ENCODE results near the gene TTC21A. TPM values are rescaled to one million over a fixed set of nuclear protein-coding genes. Genes with fewer than 3 reads are reported as not detected.

The TTC21A gene
- total RNA-seq, 1 donor from 2014 or later: 7.8 TPM

DNA sequence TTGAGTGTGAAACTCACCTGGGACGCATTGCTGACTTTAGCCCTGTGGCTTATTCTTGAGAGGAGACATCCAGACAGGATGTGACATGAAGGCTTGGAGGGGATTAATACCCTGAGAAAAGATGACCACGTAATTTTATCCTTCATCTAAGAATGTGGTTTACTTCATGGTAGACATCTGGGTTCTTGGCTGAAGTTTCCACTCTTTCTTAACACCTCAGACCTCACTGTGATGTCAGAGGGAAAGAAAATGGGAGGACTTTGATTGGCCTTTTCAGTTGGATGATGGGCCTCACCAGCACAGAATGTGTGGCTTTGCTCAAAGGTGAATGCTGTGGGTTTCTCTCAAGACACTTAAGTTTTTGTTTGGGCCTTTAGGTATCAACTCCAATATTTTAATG is 16.6 kb upstream of the TTC21A start:
- Mint-ChIP-seq H3K27ac (ENCODE audit: unreplicated experiment) (no peak overlapping the region), H3K4me1 (ENCODE audit: low read depth, unreplicated experiment) (no peaks in the 10 kb centered on the region), H3K27me3 (ENCODE audit: unreplicated experiment) (no peaks in the 10 kb centered on the region), H3K9me3 (ENCODE audit: unreplicated experiment) (no peaks in the 10 kb centered on the region), H3K4me3 (ENCODE audit: unreplicated experiment) (no peak overlapping the region), H3K36me3 (ENCODE audit: unreplicated experiment) (peaks cover 5% of the 10 kb centered on the region)
- TF ChIP-seq, protein P1, sequence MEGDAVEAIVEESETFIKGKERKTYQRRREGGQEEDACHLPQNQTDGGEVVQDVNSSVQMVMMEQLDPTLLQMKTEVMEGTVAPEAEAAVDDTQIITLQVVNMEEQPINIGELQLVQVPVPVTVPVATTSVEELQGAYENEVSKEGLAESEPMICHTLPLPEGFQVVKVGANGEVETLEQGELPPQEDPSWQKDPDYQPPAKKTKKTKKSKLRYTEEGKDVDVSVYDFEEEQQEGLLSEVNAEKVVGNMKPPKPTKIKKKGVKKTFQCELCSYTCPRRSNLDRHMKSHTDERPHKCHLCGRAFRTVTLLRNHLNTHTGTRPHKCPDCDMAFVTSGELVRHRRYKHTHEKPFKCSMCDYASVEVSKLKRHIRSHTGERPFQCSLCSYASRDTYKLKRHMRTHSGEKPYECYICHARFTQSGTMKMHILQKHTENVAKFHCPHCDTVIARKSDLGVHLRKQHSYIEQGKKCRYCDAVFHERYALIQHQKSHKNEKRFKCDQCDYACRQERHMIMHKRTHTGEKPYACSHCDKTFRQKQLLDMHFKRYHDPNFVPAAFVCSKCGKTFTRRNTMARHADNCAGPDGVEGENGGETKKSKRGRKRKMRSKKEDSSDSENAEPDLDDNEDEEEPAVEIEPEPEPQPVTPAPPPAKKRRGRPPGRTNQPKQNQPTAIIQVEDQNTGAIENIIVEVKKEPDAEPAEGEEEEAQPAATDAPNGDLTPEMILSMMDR (IDR thresholded peaks at IDR 0.05; ENCODE audit: partially characterized antibody, unreplicated experiment): no peak
- DNase-seq: no peak

DNA sequence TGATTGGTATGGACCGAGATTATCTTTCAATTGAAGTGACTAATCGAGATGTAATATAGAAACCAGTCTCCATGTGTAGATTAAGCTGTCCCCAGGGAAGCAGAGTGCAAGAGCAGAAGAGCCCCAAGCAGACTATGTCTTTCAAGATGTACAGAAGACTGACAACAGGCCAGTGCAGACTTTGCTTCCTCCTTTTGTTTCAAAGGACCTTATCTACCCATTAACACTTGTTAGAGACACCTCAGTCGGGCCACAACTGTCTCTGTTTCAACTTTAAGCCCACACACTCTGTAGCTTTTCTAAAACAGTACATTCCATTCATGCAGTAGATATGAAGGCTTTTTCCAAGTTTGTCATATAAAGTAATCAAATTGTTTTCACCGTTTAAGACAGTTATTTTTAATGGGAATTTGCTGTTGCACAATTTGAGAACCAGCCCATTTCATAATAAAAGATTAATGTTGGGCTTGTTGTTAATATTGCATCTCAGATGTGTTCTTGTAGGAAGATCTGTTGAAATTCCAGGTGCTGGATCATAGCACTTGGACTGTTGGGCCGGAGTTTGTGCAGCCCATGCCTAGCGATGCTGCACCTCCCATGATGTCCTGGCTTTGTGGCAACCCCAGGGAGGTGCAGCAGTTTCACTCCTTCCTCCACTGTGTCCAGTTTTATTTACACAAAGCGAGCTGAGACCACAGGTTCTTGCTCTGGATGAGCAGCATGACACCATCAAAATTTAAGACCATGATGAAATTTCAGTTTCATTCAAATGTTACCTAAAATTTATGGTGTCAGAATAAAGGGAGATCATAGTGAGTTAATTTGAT is 12.4 kb upstream of the TTC21A start:
- Mint-ChIP-seq H3K4me3 (ENCODE audit: unreplicated experiment) (no peak overlapping the region), H3K36me3 (ENCODE audit: unreplicated experiment) (peaks cover 5% of the 10 kb centered on the region), H3K27ac (ENCODE audit: unreplicated experiment) (no peak overlapping the region), H3K27me3 (ENCODE audit: unreplicated experiment) (peaks cover 3% of the 10 kb centered on the region), H3K4me1 (ENCODE audit: low read depth, unreplicated experiment) (no peaks in the 10 kb centered on the region), H3K9me3 (ENCODE audit: unreplicated experiment) (no peaks in the 10 kb centered on the region)
- DNase-seq: no peak
- TF ChIP-seq, protein P1 (IDR thresholded peaks at IDR 0.05; ENCODE audit: partially characterized antibody, unreplicated experiment): no peak

DNA sequence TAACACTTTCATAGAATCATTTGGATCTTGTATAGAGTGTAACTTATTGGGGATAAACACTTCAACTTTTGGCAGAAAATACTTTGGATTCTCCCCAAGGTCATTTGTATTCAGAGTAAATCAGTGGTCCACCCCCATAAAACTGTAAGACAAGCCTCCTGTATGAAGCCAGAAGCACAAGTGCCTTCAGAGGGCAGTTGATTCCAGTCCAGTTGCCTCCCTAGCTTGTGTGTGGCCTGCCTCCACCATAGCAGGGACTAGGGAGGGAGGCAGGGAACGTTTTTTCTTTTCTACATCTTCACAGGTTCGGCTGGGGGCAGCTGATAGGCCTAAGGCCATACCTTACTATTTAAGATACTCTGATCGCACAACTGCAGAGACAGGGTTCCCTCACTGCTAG is 11.7 kb upstream of the TTC21A start:
- no peak for DNase-seq
- H3K27me3 Mint-ChIP-seq (ENCODE audit: unreplicated experiment): peaks cover 3% of the 10 kb centered on the region
- H3K36me3 Mint-ChIP-seq (ENCODE audit: unreplicated experiment): peaks cover 5% of the 10 kb centered on the region
- no peaks in the 10 kb centered on the region for H3K9me3 Mint-ChIP-seq (ENCODE audit: unreplicated experiment)
- no peak overlapping the region for H3K4me3 Mint-ChIP-seq (ENCODE audit: unreplicated experiment)
- no peak overlapping the region for H3K27ac Mint-ChIP-seq (ENCODE audit: unreplicated experiment)
- TF ChIP-seq, protein P1 (IDR thresholded peaks at IDR 0.05; ENCODE audit: partially characterized antibody, unreplicated experiment): no peak
- no peaks in the 10 kb centered on the region for H3K4me1 Mint-ChIP-seq (ENCODE audit: low read depth, unreplicated experiment)

DNA sequence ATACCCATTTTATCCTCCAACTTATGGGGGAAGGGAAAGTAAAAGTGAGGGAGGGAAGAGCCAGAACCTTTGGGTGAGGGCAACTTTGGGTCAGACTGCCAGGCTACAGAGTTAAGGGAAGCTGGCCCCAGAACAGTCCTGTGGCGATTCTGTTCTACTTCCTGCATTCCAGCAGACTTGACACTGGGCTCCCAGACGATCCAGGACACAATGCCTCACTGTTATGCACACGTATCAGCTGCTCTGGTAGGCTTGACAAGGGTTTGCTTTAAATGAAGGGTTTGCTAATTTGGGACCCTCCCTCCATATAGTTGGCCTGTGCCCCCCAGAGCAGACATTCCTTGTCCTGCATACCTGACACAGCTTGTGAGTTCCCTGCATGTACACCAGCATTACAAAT is 10.7 kb upstream of the TTC21A start:
- Mint-ChIP-seq H3K9me3 (ENCODE audit: unreplicated experiment) (no peaks in the 10 kb centered on the region), H3K27me3 (ENCODE audit: unreplicated experiment) (peaks cover 3% of the 10 kb centered on the region), H3K36me3 (ENCODE audit: unreplicated experiment) (peaks cover 5% of the 10 kb centered on the region), H3K4me3 (ENCODE audit: unreplicated experiment) (no peak overlapping the region), H3K27ac (ENCODE audit: unreplicated experiment) (no peak overlapping the region), H3K4me1 (ENCODE audit: low read depth, unreplicated experiment) (no peaks in the 10 kb centered on the region)
- no peak for DNase-seq
- TF ChIP-seq, protein P1 (IDR thresholded peaks at IDR 0.05; ENCODE audit: partially characterized antibody, unreplicated experiment): no peak

DNA sequence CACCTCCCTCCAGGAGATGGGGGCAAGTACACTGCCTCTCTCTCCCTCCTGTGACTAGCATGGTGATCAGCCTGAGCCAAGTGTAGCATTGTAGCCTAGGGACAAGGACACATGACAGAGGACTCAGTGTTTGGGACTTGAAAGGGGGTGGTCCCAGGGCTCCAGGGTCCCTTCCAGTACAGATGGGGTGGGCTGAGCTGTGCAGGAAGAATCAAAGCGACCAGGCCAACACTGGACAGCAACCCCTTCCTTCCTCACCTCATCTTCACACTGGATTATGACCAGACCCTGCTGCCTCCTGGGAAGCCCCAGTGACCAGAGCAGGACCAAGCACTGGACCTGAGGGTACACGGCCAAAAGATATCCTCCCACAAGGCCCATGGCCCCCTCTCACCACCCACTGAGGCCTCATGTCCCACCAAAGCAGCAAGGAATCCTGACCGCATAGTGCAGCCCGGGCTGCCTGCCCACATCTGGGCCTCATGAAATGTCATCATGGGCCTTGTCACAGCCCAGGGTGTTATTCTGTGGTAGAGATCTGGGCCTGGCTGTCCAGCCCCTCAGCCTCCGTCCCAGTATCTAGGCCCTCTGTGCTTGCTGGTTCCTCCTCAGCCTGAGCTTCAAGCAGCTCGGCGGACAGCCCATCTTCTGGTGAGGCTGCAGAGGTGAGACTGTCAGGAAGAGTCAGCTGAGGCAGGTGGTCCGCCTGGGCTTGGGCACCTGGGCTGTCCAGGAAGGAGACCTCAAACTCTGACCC is 9.6 kb upstream of the TTC21A start:
- Mint-ChIP-seq H3K27ac (ENCODE audit: unreplicated experiment) (no peak overlapping the region), H3K4me3 (ENCODE audit: unreplicated experiment) (no peak overlapping the region), H3K4me1 (ENCODE audit: low read depth, unreplicated experiment) (no peaks in the 10 kb centered on the region), H3K27me3 (ENCODE audit: unreplicated experiment) (peaks cover 3% of the 10 kb centered on the region), H3K9me3 (ENCODE audit: unreplicated experiment) (no peaks in the 10 kb centered on the region), H3K36me3 (ENCODE audit: unreplicated experiment) (no peaks in the 10 kb centered on the region)
- no peak for DNase-seq
- TF ChIP-seq, protein P1 (IDR thresholded peaks at IDR 0.05; ENCODE audit: partially characterized antibody, unreplicated experiment): no peak
